Iris pigment epithelial cell (primary cell): ENCODE measurements around the gene RHEX.
"Not testable (repeated sequence)": the region's sequence is repeated elsewhere in the genome, so short reads cannot be mapped to it uniquely, and the experiment has no call there.

Source experiments
- DNase-seq: peaks from one replicate; pipeline ENCODE4 v3.0.0-alpha.2; 2011; ENCODE audit warnings: low read depth

The RHEX gene

DNA sequence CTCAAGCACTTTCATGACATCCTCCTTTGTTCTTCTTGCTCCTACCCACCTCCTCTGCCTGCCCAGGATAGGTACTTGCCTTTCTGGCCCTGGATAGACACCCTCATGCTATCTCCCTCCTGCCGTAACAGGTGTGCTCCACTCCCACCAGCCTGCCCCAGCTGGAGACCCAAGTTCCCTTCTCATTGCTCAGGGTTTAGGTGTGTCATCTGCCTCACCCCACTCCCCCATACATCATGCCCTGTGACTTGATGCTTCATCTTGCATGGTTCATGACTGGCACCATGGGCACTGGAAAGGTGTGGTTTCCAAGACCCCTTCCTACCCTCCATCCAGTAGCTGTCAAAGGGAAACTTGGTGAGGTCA lies 5.9 kb downstream of the RHEX start:
- no peak for DNase-seq

DNA sequence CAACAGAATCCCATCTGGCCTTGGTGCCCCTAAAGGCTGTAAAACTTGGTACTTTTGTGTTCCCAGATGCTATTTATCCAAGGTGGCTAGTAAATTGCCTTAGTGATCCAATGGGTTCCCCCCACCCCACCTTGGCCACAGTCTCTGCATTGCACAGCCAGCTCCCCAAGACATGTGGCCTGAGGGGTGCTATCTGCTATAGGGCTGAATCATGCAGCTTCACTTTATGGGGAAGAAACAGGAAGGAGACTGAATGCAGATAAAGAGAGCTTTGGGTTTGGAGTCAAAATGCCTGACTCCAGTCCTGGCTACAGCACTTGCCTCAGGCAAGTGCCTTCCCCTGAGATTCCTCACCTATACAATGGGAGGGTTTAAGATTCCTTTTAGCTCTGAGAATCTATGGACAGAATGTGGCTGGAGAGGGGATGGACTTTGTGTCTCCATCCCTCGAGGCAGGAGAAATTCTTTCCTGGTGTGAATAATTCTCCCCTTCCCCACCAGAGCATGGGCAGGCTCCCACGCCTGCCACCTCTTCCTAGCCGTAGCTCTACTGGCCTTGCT lies 6.5 kb downstream of the RHEX start:
- no peak for DNase-seq

GRCh38 chr1:206060844-206061243 lies 7.9 kb downstream of the RHEX start:
- no peak for DNase-seq

DNA sequence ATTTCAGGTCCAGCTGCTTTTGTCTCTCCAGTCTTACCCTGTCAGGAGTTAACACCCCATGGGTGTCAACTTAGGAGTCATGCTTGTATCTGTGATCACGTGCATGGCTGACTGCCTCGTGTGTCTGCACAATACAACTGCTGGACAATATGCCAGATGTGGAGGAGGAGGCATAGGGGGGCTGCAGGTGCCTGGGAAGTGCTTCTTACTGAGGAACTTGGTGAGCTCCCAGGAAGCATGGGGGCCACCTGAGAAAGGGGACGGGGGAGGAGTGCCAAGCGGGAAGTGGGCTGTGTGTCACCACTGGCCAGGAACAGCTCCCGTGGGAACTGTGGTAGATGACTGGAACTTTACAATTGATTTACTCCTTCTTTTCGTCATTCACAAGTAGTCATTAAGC lies 9.5 kb downstream of the RHEX start:
- no peak for DNase-seq

DNA sequence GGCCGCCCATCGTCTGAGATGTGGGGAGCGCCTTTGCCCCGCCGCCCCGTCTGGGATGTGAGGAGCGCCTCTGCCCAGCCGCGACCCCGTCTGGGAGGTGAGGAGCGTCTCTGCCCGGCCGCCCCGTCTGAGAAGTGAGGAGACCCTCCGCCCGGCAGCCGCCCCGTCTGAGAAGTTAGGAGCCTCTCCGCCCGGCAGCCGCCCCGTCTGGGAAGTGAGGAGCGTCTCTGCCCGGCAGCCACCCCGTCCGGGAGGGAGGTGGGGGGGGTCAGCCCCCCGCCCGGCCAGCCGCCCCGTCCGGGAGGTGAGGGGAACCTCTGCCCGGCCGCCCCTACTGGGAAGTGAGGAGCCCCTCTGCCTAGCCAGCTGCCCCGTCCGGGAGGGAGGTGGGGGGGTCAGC lies 11.0 kb downstream of the RHEX start:
- DNase-seq: not testable (repeated sequence)

GRCh38 chr1:206064501-206064900 lies 11.5 kb downstream of the RHEX start:
- not testable (repeated sequence) for DNase-seq

GRCh38 chr1:206065547-206066145 lies 12.7 kb downstream of the RHEX start:
- DNase-seq: no peak

GRCh38 chr1:206066479-206067171 lies 13.7 kb downstream of the RHEX start:
- peak; percentile 9 for DNase-seq

GRCh38 chr1:206067486-206068227 lies 14.7 kb downstream of the RHEX start:
- no peak for DNase-seq

DNA sequence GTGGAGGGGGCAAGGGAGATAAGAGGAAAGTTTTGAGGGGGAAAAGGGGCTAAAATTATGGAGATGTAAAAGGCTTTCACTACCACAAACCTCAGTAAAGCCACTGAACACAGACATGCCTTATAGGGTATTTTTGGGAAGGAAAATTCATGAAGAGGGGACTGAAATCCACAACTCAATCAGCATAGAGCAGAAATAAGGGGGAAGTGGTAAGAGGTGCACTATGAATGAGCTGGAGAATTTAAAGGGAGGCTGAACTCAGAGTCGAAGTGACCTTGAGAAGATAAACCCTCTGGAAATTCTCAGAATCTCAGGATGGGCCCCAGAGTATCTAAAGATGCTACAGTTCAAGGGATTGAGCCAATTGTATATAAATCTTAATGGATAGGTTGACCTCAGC lies 15.3 kb downstream of the RHEX start:
- no peak for DNase-seq

- DNase-seq: no peak
These were observed 17.8 kb downstream of the RHEX start for GRCh38 chr1:206070627-206071304.

DNA sequence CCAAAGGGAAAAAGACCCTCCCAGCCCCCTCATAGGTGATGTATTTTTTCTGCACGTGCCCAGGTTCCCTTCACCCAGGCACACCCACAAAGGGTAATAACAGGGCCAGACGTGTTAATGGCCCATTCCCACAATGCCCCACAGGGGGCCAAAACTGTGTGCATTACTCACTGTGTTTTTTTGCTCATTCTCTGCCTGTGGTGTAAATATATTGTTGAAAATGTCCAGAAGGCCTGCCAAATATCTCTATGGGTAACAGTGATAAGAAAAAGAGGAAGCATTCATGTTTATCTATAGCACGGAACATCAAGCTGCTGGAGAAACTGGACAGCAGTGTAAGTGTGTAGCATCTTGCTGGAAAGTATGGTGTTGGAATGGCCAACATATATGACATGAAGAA lies 21.9 kb downstream of the RHEX start:
- no peak for DNase-seq

GRCh38 chr1:206075786-206076755 lies 23.1 kb downstream of the RHEX start:
- peak; percentile 55 for DNase-seq

DNA sequence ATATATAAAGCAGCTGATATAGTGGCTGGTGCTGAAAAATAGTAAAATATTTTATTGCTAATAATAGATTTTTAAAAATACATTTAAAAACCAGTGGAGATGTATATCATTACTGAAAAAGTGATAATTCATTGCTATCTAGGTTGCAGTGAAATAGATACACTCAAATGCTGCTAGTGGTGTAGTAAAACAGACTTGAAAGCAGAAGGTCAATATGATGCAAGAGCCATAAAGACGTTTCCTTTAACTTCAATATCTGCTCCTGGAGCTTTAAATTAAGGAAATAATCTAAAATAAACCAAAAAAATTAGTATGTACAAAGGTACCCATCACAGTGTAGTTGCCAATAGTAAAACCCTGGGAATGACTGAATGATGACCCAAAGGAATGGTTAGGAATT lies 26.2 kb downstream of the RHEX start:
- DNase-seq: no peak

DNA sequence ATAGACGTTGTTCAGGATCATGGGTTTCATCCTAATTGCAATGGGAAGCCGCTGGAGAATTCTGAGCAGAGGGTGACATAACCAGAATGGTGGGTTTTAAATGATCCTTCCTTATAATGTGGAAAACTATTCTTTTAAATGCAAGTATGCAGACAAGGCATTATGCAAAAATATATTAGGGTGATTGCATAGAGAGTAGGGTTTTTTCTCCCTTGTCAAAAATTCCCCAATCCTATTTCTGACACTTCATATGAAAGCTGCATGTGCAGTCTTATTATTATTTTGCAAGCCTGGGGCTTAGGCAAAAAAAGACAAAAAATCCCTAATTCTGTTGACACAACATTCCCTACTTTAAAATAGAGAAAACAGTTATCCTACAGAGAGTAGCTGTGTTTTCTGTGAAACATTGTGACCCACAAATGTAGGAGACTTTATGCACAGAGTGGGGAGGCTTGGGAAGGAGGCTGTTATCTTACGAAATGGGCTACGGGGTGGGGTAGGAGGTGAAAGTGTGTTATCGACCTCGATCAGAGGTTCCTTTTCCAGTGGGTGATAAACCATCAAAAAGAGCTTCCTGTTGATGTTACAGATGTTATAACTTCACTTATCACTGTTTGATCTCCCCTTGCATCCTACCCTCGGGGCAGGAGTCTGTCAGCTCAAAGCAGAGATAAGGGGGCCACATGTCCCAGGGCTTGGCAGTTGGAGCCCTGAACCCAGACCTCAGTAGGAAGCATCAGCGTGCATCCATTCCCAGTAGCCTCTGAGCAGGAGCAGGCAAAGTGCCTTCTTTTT lies 27.2 kb downstream of the RHEX start:
- no peak for DNase-seq

DNA sequence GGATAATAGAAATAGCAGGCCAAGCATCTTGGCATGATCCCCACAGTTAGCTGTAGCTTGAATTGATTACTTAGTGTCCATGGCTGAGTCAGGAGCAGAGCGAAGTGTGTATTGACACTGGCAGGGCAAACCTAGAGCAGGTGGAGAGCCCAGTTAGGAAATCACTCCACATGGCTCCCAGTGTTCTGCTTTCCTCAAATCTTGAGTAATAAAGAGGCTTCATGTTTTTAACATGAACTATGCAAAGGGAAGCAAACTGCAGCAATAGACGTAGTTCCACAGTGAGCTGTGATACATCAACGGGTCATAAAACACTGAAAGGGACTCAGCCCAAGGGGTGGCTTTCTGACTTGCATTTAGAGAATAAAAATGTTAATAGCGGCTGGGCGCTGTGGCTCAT lies 28.9 kb downstream of the RHEX start:
- DNase-seq: no peak

GRCh38 chr1:206082831-206083695 lies 30.1 kb downstream of the RHEX start:
- DNase-seq: no peak

DNA sequence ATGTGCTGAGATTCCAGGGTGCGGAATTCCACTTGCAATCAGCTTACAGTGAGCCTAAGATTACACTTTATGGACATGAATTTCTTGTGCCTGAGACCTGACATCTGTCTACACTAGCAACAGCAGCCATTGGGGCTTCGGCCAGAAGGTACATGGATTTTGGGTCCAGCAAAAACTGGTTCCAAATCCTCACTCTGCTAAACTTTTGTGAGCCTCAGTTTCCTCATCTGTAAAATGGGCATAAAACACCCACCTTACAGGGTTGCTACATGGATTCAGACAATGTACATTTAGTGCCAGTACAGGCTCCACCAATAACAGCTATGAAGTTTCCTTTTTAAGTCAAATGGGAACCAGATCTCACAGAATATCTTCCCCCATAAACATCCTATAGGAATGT lies 30.8 kb downstream of the RHEX start:
- no peak for DNase-seq

DNA sequence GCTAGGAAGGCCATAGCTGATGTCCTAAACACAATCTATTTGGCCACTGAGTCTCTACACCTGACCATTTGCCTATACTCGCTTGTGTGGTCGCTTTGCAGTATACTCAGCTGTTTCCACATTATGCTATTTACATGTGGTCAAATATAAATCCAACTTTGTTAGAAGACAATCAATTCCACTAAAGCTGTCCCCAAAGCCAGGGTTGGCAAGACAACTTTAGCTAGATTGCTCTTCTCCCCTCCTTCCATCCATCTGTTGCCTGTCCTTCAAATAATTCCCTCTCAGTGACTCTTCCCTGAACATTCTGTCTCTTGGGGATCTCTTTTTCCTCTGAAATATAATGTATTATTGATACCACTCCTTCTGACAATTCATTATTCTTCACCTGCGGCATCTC lies 34.1 kb downstream of the RHEX start:
- DNase-seq: no peak

GRCh38 chr1:206089341-206089740 lies 36.4 kb downstream of the RHEX start:
- no peak for DNase-seq
